Astrocyte of the cerebellum (primary cell): ENCODE measurements around the gene PRKCQ.

Experiments used
- DNase-seq: peaks from one replicate; pipeline ENCODE4 v3.0.0-alpha.2; 2011; ENCODE audit warnings: low read depth
- H3K4me3 ChIP-seq: 2 replicates; pipeline ENCODE4 v1.5.1; 2011; ENCODE audit warnings: mild to moderate bottlenecking, low read depth, low read length, moderate library complexity
- CTCF ChIP-seq: IDR thresholded peaks from 2 replicates; pipeline ENCODE4 v1.5.1; 2012; ENCODE audit warnings: low read length, low read depth, moderate library complexity, mild to moderate bottlenecking; ENCODE audit errors: missing control alignments
- in situ Hi-C: cut with HindIII; loops from 2 replicates; pipeline ENCODE4 v1.10.0; 2017; ENCODE audit warnings: low sequenced_read_pairs

The PRKCQ gene

GRCh38 chr10:6535156-6535764, 44.8 kb downstream of the PRKCQ start:
- no peak for DNase-seq
- TF ChIP-seq CTCF = no peak
- in situ Hi-C loops = no loop called here
- no peak overlapping the region for H3K4me3 ChIP-seq

GRCh38 chr10:6532321-6532720, 47.8 kb downstream of the PRKCQ start:
- no peak for DNase-seq
- TF ChIP-seq CTCF = no peak
- H3K4me3 ChIP-seq = no peak overlapping the region
- in situ Hi-C loops = no loop called here

GRCh38 chr10:6530966-6531365, 49.1 kb downstream of the PRKCQ start:
- no peak overlapping the region for H3K4me3 ChIP-seq
- no peak for TF ChIP-seq CTCF
- no peak for DNase-seq
- in situ Hi-C loops = no loop called here

GRCh38 chr10:6530211-6530840, 49.8 kb downstream of the PRKCQ start:
- in situ Hi-C loops = no loop called here
- TF ChIP-seq CTCF = no peak
- no peak for DNase-seq
- H3K4me3 ChIP-seq = no peak overlapping the region

- no peak for DNase-seq
- in situ Hi-C loops = no loop called here
- no peak for TF ChIP-seq CTCF
- H3K4me3 ChIP-seq = no peak overlapping the region
Measured at GRCh38 chr10:6528198-6528950, 51.7 kb downstream of the PRKCQ start.

- no peak overlapping the region for H3K4me3 ChIP-seq
- DNase-seq = no peak
- in situ Hi-C loops = no loop called here
- no peak for TF ChIP-seq CTCF
Measured at GRCh38 chr10:6525599-6526165, 54.4 kb downstream of the PRKCQ start.
